NB4 (cell line): Measurements from ENCODE around the gene LRIT2.

Experiments
- DNase-seq: peaks from one replicate; pipeline ENCODE4 v3.0.0; 2010; ENCODE audit warnings: low read depth
- H3K4me3 ChIP-seq: one replicate; pipeline ENCODE4 v1.5.1; 2011; ENCODE audit warnings: mild to moderate bottlenecking, low read depth, low read length, moderate library complexity
- MAX ChIP-seq: IDR thresholded peaks from 2 replicates; pipeline ENCODE4 v1.6.1; 2011; ENCODE audit warnings: low read depth, low read length
- MYC ChIP-seq: IDR thresholded peaks from 2 replicates; pipeline ENCODE4 v1.6.1; 2011; ENCODE audit warnings: low read depth, low read length
- POLR2A ChIP-seq: IDR thresholded peaks from 2 replicates; pipeline ENCODE4 v1.6.1; 2011; ENCODE audit warnings: mild to moderate bottlenecking; ENCODE audit not compliant: insufficient read length; ENCODE audit errors: extremely low read depth
- TF ChIP-seq, protein P1 (sequence below): IDR thresholded peaks from one replicate; pipeline ENCODE4 v1.5.1; 2012; ENCODE audit warnings: low read depth, low read length

The LRIT2 gene

GRCh38 chr10:84265418-84265817 is 40.1 kb upstream of the LRIT2 start:
- no peak overlapping the region for H3K4me3 ChIP-seq
- DNase-seq: no peak
- TF ChIP-seq, protein P1, sequence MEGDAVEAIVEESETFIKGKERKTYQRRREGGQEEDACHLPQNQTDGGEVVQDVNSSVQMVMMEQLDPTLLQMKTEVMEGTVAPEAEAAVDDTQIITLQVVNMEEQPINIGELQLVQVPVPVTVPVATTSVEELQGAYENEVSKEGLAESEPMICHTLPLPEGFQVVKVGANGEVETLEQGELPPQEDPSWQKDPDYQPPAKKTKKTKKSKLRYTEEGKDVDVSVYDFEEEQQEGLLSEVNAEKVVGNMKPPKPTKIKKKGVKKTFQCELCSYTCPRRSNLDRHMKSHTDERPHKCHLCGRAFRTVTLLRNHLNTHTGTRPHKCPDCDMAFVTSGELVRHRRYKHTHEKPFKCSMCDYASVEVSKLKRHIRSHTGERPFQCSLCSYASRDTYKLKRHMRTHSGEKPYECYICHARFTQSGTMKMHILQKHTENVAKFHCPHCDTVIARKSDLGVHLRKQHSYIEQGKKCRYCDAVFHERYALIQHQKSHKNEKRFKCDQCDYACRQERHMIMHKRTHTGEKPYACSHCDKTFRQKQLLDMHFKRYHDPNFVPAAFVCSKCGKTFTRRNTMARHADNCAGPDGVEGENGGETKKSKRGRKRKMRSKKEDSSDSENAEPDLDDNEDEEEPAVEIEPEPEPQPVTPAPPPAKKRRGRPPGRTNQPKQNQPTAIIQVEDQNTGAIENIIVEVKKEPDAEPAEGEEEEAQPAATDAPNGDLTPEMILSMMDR: no peak
- TF ChIP-seq MYC (no peak), POLR2A (no peak), MAX (no peak)

- peak; percentile 61 for DNase-seq
- no peak for TF ChIP-seq MAX
- TF ChIP-seq POLR2A: no peak
- TF ChIP-seq MYC: no peak
- TF ChIP-seq, protein P1: peak; percentile 91
- H3K4me3 ChIP-seq: no peak overlapping the region
Observed at GRCh38 chr10:84264611-84265141, 39.3 kb upstream of the LRIT2 start.

- TF ChIP-seq POLR2A: no peak
- TF ChIP-seq, protein P1: no peak
- TF ChIP-seq MAX: no peak
- TF ChIP-seq MYC: no peak
- H3K4me3 ChIP-seq: no peak overlapping the region
- DNase-seq: no peak
Observed at GRCh38 chr10:84263716-84264115, 38.4 kb upstream of the LRIT2 start.

GRCh38 chr10:84262190-84262956 is 37.0 kb upstream of the LRIT2 start:
- no peak overlapping the region for H3K4me3 ChIP-seq
- no peak for DNase-seq
- TF ChIP-seq, protein P1: no peak
- no peak for TF ChIP-seq MAX
- TF ChIP-seq MYC: no peak
- no peak for TF ChIP-seq POLR2A

GRCh38 chr10:84261236-84261915 is 36.0 kb upstream of the LRIT2 start:
- no peak for TF ChIP-seq MAX
- no peak for TF ChIP-seq POLR2A
- TF ChIP-seq MYC: no peak
- TF ChIP-seq, protein P1: no peak
- DNase-seq: no peak

More at GRCh38 chr10:84261236-84261915, 36.0 kb upstream of the LRIT2 start:
- H3K4me3 ChIP-seq: no peak overlapping the region
